HG02798 (cell line): ENCODE results near the gene TBX4.

Experiments
- ATAC-seq: cut with Tn5 transposase; IDR thresholded peaks from one replicate; pipeline ENCODE4 v1.9.1; 2021; ENCODE audit warnings: mild to moderate bottlenecking; ENCODE audit not compliant: unreplicated experiment, poor library complexity

The TBX4 gene

GRCh38 chr17:61450641-61451537 is 1.3 kb upstream of the TBX4 start:
- ATAC-seq: no peak

- no peak for ATAC-seq
Measured at GRCh38 chr17:61451538-61452300, 503 bp upstream of the TBX4 start.

- no peak for ATAC-seq
Measured at GRCh38 chr17:61453566-61454380, 1.6 kb downstream of the TBX4 start.

- ATAC-seq: no peak
Measured at GRCh38 chr17:61454381-61455323, 2.4 kb downstream of the TBX4 start.

GRCh38 chr17:61455324-61456060 is 3.3 kb downstream of the TBX4 start:
- ATAC-seq: no peak

GRCh38 chr17:61456061-61456681 is 3.9 kb downstream of the TBX4 start:
- ATAC-seq: no peak

DNA sequence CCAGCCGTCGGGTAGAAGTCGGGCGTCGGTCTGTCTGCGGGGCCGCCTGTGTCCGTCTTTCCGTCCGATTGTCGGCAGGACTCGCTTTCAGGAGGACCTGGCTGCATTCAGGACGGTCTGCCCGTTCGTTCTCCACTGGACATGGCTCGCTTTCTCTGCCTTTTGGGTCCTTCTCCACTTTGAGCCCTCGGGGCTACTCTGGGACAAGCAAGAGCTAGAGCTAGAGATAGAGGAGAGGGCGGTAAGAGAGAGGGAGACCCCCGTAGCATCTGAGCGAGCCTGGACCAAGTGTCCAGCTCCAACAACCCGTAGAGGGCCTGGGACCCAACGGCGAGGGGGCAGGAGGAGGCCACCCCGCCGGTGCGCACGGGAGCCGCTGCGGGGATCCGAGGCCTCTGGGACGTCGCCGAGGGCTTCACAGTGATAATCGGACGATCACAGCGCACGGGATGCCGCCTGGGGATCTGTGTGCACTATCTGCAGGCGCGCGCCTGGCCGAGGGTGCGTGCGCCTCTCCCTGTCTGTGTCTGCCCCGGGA is 4.5 kb downstream of the TBX4 start:
- ATAC-seq: no peak

DNA sequence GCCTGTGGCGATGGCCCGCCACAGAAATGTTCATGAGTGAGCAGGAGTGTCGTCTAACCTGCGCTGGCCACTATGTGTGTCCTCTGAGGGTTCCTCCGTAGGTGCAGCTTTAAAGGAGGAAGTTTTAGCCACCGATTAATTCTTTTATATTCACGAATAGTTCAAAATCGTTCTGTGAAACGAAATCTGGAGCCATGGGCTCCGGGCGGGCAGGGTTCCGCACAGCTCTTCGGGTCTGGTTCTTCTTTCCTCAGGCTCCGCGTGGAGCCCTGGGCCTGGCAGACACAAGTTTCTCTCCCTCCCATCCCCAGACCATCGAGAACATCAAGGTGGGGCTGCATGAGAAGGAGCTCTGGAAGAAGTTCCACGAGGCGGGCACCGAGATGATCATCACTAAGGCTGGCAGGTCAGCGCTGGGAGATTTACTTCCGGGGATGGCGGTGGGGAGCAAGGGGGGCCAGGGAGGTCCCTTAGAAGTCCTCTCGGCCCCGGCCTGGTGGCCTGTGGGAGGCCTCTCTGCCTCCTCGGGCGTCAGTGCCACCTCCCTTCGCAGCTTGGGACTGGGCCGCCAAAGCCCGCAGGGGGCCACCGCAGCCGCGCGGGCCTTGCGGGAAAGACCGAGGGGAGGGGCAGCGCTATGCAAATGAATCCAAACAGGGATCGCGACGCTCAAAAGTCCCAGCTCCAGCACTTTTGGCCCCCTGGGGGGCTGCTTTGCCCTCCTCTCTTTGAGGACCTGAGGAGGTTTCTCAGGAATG is 5.2 kb downstream of the TBX4 start:
- no peak for ATAC-seq

DNA sequence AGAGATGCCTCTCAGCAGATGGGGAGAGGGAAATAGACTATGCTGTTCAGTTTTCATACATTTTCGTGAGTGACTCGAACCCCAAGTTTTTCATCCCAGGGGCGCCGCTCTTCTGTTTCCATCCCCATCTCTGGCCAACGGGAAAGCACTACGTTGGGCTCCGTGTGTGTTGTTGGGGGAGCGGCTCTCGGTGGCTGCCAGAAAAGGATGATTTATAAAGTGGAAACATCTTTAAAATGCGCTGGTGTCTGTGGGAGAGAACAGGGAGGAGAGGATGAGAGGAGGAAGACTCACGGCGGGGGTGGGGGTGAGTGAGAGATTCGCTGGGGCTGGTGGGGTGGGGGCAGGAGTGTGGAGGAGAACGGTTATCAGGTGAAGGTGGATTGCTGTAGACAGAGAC is 5.8 kb downstream of the TBX4 start:
- no peak for ATAC-seq

DNA sequence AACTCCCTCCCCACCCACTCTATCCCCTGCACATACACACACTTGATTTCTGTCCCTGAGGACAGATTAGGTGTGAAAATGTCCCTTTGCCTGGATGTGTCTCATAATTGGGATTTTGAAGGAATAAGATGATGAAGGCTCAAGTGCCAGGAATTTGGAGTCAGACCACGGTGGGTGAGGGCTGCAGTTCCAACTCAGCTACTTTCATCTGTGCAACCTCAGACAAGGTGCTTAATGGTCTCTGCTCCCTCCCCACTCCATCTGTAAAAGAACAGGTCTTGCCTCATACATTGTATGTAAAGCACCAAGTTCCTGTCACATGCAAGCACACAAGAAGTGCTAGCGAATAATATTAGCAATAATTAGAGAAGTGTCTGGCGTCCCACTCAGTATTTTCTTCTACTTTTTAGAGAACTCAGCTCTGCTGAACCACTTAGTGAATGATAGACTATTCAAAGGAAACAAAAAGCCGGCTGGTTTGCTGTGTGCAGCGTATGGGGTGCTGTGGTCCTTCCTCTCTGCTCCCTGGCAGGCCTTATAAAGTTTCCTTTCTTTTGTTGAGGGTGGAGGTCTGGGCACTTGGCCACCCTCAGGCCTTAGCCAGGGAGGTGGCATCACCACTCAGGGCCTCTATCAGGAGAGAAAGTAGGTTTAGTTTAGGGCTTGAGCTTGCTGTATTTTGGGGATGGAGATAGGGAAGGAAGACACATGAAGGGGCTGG is 6.4 kb downstream of the TBX4 start:
- ATAC-seq: no peak

DNA sequence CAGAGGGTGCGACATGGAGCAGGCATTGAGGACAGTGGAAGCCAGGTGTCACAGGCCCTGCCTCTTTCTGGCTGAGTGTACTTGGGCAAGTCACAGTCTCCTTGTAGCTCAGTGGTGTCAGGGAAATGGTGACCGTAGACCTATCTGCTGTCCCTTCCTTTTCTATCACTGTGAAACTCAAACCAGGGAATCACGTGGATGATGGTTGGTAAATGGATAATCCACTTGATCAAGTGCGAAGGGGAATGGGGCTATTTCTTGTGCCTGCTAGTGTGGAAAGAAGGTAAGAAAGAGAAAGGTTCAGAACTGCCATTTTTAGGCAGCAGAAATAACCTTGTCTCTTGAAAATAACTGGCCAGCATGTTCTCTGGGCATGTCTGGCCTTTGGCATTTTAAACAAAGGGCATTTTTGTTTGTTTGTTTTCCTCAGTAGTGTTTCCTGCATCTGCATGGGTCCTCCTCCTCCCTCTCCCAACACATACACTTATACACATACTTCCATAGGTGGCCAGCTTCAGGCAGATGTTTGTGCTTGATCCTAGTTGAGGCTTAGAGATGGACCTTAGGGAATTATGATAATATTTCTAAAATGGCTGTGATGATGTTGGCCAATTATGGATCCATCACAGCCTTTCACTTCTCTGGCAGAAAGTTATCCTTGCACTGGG is 7.1 kb downstream of the TBX4 start:
- ATAC-seq: no peak

- ATAC-seq: no peak
Measured at GRCh38 chr17:61459939-61460718, 7.9 kb downstream of the TBX4 start.

DNA sequence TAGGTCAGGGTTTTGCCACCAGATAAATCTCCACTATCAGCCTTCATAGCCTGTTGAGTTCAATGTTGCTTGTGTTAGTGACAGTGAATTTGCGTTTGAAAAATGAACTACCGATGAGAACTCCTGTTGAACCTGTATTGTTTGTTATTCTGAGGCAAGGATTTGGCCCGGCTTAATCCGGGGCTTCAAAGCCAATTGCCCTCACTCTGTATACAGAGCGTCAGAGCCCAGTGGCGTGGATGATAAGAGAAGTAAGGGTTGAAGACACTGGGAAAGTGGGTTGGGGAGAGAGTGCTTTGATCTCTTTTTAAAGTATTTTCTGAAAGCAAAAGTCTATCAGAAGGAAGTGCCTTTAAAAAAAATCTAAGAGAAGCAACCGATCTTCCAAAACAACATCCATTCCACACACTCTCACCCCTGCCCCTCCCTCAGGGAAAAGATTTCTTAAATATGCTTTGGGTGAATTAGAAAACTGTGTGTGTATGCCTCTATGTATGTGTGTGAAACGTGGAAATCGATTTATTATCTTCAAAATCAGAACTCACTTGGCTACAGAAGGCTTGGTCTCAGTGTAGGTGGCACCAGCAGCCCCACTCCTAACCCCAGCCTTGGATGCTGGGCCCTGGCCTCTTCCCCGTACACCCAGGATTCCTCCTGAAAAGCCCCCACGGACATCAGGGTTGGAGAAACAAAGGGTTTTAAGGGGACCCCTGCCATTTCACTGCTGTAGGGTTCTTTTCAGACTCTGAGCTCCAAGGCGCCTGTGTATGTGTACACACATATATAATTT is 8.8 kb downstream of the TBX4 start:
- ATAC-seq: no peak

- no peak for ATAC-seq
Measured at GRCh38 chr17:61461586-61461966, 9.4 kb downstream of the TBX4 start.
